HG02970 (cell line): Measurements from ENCODE around the gene AUTS2.

Experiments
- ATAC-seq: cut with Tn5 transposase; IDR thresholded peaks from one replicate; pipeline ENCODE4 v1.9.1; 2021; ENCODE audit warnings: mild to moderate bottlenecking, moderate library complexity, moderate number of reproducible peaks; ENCODE audit not compliant: unreplicated experiment, low FRiP score

The AUTS2 gene

DNA sequence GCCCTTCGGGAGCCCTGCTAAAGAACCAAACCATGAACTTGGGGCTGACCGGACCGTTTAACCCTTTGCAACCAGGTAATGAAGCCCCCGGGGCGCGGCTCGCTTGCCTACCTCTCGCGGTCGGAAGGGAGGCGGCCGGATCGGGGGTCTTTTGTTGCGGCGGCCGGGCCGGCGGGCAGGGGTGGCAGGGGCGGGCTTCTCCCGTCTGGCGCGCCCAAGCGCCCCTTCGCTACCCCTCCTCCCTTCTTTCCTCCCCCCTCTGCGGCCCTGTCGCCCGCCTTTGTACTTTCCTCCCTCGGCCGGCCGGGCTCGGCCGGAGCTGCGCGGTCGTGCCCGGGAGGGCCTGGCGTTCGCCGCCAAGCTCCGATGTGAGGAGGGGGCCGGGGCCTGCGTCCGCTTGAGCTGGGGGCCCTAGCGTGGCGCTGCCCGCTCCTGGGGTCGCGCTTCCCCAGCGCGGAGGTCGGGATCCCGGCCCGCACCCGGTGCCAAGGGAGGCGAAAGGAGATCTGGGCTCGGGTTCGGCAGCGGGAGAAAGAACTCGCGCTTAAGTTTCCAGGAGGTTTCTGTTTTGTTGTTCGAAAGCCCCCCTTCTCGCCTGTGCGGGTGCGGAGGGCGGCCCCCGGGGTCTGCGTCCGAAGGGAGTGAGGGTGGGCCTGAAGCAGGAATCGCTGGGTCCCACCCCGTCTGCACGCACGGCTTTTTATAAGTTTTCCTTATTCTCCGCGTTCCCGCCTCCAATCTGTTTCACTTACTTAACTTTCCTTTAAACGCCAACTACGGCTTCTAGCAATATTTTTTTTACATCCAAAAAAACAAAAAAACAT lies 1096.9 kb downstream of the AUTS2 start:
- ATAC-seq: no peak

DNA sequence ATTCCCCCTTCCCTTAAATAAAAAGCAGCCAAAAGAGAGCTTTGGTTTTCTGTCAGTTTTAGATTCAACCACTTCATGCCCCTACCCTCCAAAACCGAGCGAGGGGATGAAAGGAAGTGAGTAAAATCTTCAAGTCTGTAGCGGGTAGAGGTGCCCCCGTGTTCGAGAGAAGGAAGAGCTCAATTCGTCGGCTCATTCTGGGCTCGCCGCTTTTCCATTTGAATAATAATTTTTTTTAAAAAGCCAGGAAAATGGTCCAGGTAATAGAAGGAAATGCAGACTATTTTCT lies 1097.5 kb downstream of the AUTS2 start:
- ATAC-seq: no peak

DNA sequence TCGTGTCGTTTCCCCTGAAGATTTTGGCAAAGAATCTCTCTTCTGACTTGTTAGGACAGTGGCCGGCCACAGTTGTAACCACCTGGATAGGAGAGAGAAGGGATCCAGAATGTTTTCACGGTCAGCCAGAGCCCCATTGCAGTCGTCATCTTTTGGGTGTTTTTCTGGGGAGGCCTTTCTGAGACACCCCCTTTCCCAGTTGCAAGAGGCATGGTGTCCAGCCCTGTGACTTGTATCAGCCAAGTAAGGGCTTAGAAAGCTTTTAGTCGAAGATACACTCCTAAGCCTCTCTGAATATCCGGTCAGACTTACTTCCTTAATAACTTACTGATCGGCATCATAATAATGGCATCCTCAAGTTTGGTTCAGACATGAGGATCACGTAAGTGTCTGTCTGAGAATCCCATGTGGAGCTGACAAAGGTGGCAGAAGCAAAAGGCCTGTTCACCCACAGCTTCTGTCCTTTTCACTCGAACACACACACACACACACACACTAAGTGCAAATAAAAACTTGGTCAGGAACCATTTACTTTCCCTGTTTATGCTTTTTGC lies 1098.0 kb downstream of the AUTS2 start:
- no peak for ATAC-seq

DNA sequence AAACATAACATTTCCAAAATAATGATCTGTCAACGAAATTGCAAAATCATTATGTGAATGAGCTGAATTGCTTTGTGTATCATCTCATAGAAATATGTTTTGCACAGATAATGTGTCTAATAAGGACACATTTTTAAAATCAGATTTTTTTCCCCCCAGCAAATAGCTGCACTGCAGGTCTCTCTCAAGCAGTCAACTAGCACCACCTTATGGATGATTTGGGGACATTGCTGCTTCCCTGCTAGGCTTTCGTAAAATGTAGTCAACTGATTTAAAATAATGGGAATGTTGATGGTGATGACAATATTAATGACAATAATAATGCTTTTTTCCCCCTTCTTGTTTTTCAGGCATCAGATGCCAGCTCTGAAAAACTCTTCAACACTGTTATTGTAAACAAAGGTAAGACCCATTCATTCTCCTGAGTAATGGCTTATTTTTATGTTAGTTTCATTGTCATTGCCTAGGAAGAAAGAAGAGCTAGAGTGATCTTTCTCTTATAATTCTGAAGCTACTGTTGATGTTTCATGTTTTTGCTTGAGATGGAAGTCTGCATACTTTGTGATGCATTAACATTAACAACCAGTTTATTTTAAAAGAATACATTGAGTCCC lies 1100.1 kb downstream of the AUTS2 start:
- ATAC-seq: no peak

DNA sequence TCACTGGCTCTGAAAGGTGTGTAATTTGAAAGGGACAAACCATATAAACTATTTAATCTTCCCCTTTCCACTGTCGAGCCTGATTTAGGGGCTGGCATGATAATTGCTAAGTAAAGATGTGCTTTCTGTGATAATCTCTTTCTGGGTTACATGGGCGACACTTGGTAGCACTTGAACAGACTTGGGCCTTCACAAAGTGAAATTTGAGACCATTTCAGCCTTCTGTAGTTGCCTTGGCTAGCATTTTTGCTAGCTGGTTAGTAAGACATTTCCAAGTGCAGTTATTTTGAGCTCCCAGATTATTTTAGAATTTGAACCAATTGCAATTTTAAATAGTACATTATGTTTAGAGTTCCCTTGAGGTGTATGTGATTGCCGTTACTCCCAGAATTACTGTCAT lies 1101.0 kb downstream of the AUTS2 start:
- no peak for ATAC-seq

DNA sequence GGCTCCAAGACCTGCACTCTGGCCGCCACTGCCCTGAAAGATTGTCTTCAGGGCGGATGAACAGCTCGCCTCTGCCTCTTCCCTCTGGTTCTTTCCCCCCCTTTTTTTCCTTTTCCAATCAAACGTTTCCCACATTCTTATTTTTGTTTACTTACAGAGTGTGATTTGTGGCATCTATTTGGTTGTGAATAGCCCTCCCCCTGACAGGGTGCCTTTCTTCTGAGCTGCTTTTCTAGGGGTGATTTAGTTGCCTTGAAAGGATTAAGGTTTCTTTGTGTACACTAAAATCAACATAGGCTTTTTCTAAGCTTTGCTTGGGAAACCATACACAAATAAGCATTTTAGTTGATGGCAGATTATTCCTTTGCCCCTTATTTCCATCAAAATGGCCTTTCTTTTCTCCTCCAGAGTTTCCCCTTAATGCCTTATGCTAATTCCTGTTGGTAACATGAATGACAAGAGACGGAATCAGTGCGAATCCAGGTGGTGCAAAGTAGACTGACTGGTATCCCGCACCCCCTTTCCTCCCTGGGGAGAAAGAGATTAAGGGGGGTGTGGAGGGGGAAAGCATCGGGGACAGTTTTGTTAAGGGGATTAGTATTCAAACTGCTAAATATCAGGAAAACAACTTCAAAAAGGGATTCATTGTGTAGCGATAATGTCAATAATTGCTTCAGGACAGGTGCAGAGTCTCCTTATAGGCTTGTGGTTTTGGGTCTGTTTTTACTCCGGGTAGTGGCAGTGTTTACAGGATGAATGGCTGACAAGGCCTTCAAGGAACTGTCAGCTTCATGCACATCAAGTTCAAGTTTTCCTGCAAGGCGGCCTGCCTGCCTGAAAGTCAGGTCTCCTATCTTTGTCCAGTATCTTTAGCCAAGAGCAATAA lies 1102.0 kb downstream of the AUTS2 start:
- no peak for ATAC-seq

DNA sequence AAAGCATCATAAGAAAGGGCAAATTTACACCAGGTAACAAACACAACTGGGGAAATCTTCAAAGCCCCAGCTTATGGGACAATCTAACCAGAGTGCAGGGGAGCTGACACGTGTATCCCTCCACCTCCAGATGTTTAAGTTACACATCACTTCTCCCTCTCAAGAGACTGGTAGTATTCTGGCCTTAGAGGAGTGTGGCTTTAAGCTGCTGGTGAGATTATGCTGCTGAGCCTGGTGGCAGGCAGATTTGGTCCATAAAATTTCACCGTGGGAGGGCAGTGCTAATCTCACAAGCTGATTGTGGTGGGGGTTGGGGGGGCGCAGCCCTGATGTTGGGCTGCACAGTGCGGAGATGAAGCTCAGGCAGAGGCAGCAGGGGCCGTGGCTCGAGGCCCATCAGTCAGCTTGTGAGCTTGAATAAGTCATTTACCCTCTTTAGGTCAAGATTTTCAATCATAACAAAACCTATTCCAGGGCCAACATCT lies 1102.7 kb downstream of the AUTS2 start:
- ATAC-seq: no peak

DNA sequence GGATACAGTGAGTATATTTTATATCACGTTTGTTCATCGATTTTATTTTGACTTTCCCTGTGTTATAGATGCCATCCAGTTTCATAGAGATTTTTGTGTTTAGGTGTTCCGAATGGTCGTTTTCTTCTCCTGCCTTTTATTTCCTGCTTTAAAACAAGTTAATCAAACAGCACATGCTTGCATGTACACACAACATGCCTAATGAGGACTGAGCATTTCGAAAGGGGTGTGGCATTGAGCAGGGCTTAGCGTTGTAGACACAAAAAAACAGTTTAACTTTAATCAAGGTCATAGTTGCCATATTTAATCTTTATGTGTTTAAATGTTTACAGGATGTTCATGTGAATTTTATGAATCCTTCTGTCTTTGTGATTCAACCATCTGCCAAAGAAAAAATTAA lies 1103.2 kb downstream of the AUTS2 start:
- ATAC-seq: no peak

DNA sequence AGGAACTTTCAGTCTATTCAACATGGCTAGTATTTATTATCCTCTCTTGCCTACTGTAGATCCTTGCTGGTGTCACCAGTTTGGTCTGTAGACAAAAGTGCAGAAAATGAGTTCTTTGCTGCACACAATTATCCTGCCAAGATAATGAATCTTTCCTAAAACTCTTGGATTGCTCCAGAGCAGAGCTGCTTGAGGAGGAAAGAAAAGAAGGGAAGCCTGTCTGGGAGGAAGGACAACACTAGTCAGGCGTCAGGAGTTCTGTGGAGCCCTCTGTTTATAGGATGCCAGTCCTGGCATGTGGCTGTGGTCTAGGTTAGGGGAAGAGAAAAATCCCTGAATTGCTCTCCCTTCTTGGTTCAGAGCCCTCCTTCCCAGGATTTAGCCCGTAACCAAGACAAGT lies 1103.7 kb downstream of the AUTS2 start:
- ATAC-seq: no peak

DNA sequence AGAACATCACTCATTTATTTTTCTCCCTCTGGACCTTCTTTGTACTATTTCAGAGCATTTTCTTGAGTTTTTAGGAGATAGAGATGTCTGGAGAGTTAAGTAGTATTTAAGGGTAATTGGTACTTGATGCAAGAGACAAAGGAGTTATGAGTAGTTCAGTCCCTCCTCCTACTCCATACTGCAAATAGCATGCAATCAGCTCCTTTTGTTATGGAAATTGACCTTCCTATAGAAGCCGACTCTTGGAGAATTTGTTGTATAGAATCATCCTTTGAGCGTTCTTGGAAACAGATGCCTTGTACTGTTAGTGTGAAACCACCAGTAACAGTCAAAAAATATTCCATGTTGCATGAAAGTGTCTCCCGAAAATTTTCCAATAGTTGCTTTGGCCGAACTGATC lies 1105.5 kb downstream of the AUTS2 start:
- ATAC-seq: no peak

DNA sequence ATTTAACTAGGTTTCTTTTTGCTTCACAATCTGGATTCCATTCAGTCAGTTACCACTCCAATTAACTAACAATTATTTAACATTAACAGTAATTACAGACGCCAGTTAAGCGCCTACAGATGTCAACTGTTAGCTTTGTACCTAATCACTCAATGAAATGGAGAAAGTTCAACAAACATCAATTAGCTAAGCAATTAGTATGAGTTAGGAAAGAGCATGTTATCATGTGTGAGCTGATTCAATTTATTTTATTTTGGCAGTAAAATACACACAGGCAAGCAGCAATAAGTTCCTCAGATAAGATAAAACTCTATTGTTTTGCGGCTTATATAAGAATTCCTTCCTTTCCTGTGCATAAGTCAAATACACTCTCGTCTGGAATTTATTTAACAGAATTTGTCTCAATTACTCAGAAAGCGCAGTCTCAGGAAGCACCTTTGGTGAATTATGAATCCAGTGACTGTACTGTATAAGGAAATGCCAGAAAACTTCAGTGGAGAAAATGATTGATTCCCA lies 1106.6 kb downstream of the AUTS2 start:
- ATAC-seq: no peak

DNA sequence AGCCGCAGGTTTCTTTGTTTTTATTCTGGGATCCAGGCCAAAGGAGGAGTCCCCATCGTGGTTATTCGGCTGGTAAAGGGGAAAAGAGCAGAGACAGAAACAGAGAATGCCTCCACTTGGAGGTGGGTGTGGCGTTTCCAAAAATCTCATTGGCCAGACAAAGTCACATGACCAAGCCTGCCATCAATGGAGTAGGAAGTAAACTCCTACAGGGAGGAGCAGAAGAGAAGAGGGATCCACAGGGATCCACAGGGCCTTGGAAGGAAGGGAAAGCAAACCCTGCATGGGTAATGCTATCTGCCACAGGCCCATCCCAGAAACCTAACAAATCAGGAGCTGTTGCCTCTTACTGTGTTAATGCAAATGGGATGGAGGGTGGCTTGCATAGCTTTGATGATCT lies 1107.9 kb downstream of the AUTS2 start:
- no peak for ATAC-seq

DNA sequence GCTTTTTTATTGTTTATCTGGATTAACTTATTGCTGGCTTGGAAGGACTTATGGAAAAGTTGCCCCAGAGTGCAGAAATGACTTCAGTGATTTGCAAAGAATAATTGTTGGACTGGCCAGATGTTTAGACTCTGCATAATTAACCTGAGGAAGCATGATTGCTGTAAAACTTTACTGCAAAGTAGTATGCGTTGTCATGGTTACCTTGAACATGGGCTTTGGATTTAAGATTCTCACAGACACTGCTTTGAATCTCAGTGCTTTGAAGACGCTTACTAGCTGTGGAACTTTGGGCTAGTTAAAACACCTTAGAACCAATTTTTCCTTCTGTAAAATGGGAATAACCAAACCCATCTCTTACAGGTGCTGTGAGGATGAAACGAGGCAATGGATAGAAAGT lies 1108.4 kb downstream of the AUTS2 start:
- no peak for ATAC-seq

DNA sequence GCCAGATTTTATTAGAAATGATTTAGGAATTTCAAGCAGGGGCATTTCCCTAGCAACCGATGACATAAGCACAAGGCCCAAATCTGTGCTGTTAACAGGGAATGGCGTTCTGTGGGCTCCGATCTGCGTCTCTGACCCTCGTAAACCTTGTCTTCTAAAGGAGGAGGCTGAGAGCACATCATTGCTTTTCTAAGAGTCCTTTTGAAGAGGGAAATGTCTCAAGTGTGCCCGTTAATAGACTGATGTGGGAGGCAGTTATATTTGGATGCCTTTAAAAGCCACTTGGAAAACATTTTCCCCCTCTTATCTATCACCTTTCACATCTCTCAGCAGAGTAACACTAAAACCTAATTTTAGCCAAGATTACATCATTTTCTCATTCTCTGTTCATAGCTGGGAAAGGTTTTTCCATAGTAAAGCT lies 1109.6 kb downstream of the AUTS2 start:
- ATAC-seq: no peak

DNA sequence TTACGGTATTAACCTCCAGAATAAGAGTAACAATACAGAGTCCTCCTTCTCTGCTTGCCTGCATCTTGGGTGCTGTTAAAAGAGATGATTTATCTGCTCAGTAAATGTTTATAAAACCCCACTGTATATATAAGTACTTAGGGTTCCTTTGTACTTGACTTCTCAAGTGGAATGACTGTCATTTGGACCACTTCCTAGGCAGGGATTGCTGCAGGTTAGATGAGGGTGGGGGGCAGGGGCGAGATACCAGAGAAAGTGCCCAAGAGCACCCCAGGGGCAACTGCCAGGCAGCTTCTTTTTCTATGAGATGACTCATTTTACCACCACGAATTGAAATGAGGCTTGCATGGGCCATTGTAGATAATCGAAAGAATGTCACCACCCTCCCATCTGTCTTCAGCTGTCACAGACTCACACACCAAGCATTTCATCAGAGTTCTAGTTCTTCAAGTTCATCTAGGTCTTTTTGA lies 1111.8 kb downstream of the AUTS2 start:
- no peak for ATAC-seq

DNA sequence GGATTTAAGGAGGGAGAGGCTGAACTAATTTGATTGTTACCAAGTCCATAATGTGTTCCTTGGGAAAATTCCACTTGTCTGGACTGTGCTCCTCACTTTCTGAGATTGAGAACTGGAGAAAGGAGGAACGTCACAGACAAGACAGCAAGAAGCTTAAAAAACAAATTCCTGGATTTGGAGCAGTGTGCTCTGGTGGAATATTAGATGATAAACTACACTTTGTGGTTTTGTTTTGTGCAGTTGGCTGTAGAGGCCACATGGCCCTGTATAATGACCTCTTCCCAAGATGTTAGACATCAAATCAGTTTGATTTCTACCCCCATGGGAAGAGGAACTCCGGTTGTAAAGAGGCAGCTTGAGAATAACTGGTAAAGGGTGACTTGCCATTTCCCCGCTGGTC lies 1112.4 kb downstream of the AUTS2 start:
- ATAC-seq: no peak

DNA sequence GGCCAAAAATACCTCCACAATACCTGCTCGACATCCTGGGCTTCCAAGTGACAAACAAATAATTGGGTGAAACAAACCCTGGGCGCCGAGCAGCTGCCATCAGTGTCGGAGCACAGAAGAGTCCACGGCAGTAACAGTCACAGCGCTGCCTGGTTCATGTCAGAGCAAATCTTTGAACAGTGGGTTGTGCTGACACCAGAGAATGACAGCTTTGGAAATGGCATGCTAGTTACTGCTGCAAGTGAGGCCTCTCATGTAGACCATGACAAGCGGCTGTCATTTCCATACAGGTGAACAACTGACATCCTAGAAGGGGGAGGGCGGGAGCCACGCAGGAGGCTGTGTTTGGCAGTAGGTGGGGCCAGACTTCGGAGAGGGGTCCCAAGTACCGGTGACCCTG lies 1113.2 kb downstream of the AUTS2 start:
- no peak for ATAC-seq

DNA sequence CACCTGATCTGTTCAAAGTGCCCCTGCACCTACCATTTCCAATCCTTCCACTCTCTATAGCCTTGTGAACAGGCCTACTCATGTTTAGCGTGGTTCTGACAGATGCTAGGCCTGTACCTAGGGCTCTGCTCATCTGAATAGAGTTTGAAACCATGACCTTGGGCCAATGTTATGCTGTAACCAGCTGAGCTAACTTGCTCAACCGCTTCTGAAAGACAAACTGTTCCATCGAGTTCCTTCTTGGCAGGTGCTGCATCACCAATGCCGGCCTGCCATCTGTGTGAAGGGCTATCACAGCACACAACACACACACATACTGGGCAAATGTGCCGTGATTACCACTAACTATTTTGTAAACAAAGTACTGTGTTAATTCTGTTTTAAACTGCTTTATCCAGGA lies 1114.7 kb downstream of the AUTS2 start:
- ATAC-seq: no peak

DNA sequence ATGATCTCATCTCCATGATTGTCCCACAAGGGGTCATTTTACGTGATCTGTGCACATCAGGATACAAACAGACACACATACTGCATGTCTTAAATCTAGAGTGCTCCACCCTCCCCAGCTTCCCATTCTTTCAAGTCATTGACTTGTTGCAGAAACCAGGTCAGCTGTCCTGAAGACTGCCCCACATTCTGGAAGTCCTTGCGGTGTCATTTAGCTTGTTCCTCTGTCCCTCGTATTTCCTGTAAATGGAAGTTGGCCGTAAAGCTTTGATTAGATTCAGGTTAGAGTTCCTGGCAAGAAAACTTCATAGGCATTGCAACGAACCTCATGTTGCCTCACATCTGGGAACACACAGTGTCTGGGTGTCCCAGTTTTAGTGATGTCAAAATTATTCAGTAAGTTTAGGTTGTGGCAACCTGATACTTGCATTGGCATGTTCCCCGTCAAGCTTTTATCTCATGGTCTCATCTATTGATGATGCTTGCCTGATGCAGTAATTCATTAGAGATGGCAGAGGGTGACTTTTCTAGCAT lies 1116.3 kb downstream of the AUTS2 start:
- ATAC-seq: no peak

DNA sequence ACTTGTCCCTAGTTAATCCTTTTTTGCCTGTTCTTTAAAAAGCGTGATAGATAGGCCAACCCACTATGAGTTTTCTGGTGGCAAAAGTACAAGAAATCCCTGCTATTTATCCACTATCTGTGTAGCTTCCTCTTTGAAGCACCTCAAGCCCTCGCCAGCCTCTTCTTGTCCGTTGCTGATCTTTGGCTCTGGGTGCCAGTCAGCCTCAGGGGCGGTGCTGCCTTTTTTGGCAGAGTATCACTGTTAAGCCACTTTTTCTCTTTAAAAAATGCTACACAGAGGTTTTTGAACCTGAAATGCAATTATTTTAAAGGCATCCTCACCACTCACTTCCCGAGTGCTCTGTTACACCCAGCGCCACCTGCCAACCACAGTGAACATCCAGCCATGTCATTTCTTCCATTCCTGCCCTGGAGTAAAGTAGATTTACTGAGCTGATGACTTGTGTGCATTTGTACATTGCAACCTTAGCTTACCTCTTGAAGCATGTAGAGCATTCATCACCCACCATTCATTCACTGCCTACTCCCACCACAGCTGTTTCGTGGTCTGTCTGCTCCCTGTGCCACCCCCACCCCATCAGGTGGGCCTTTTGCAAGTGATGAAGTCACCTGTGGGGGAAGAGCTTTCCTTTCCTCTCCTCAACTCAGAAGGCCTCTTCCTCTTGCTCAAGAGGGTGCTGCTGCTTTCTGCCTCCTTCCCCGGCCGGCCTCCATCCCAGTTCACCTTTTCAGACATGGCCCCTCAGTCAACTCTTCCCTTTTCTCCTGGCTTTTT lies 1119.5 kb downstream of the AUTS2 start:
- ATAC-seq: no peak
